ENCODE measurements around the gene S1PR3. TPM values are rescaled to one million over a fixed set of nuclear protein-coding genes. Genes with fewer than 3 reads are reported as not detected.

Gene S1PR3
- total RNA-seq, 2 donors from 2014 or later = 26.8 to 34.7 TPM

DNA sequence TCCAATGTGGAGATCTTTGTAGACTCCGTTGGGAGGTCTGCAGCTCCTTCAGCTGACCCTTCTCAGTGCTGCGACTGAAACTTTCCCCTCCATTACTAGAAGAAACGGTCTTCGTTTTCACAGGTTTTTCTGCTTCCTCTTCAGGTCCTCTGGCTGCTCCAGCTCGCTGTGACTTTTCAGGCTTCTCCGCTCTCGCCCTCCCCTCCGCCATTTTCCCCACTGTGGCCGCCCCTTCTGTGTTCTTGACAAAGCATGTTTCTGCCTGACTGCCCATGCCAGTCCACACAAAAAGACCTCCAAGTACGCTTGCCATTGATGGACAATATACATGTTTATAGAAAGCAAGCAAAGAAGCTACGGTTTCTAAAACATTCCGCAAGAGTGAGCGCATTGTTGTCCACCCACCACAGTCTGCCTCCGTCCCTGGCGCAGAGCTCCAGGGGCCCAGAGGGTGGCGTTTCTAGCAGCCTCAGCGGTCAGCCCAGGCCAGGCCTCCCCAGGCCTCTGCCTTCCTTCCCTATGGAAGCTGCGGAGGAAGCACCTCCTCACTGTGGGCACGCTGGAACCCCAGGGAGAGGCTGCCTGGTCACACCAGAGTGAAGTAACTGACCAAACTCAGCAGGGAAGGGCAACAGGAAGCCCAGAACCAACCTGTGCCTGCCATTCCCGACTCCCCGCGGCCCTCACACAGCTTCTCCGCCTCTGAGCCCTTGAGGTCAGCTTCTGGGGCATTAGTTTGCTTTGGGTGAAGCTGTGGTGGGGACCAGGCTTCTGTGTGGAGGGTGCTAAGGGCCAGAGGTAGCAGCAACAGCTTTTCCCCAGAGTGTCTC lies 19.9 kb upstream of the S1PR3 start:
- no peaks in the 10 kb centered on the region for H3K27me3 ChIP-seq
- H3K36me3 ChIP-seq = no peaks in the 10 kb centered on the region
- H3K9me3 ChIP-seq = no peaks in the 10 kb centered on the region
- no peaks in the 10 kb centered on the region for H3K4me1 ChIP-seq
- peak; percentile 42 for DNase-seq (ENCODE audit: low spot score)
- TF ChIP-seq, protein P1, sequence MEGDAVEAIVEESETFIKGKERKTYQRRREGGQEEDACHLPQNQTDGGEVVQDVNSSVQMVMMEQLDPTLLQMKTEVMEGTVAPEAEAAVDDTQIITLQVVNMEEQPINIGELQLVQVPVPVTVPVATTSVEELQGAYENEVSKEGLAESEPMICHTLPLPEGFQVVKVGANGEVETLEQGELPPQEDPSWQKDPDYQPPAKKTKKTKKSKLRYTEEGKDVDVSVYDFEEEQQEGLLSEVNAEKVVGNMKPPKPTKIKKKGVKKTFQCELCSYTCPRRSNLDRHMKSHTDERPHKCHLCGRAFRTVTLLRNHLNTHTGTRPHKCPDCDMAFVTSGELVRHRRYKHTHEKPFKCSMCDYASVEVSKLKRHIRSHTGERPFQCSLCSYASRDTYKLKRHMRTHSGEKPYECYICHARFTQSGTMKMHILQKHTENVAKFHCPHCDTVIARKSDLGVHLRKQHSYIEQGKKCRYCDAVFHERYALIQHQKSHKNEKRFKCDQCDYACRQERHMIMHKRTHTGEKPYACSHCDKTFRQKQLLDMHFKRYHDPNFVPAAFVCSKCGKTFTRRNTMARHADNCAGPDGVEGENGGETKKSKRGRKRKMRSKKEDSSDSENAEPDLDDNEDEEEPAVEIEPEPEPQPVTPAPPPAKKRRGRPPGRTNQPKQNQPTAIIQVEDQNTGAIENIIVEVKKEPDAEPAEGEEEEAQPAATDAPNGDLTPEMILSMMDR (IDR thresholded peaks at IDR 0.05) = no peak
- no peak overlapping the region for H3K27ac ChIP-seq
- no peak overlapping the region for H3K4me3 ChIP-seq

DNA sequence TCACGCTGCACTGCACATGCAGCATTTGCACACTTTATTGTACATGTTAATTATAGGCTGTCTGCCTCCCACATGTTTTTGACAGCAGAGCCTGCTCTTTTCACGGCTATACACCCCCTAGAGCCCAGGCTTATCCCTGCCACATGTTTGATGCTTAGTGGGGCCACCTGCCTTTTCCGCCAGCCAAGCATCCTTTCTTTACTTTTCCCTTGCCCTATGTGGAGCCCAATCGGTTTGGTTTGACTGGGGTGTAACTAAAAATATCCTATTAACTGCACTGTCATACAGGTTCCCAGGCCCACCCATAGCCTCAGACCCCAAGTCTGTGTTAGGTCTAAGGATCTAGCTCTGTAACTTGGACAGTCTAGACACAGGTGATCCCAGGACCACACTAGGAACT lies 18.9 kb upstream of the S1PR3 start:
- TF ChIP-seq, protein P1 (IDR thresholded peaks at IDR 0.05) = no peak

DNA sequence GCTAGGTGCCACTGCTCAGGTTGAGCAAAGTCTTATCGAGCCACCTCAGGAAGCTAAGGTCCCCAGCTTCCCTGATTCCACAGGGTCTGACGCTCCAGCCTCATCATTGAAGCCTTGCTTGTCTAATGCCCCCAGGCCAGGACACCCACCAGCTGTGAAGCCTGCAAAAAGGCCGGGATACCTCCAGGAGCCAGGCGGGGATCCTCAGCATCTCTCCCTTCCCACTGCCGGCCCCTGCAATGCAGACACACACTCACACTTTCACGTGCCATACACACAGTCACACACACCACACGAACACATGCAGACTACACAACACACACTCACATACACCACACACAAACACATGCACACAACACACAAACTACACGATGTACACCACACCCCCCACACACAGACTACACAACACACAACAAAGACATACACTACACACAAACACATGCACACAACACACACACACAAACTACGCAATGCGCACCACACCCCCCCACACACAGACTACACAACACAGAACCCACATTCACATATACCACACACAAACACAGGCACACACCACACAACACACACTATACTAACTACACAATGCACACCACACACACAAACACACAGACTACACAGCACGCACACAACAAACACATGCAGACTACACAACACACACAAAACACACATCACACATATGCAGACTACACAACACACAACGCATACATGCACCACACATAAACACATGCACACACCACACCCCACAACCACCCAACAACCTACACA lies 17.8 kb upstream of the S1PR3 start:
- Histone ChIP-seq H3K9me3 (no peaks in the 10 kb centered on the region), H3K27ac (no peak overlapping the region), H3K27me3 (no peaks in the 10 kb centered on the region), H3K36me3 (no peaks in the 10 kb centered on the region), H3K4me3 (no peak overlapping the region), H3K4me1 (peaks cover 0 to 11% of the 10 kb centered on the region in 2 donors)
- no peak for DNase-seq (ENCODE audit: low spot score)
- TF ChIP-seq, protein P1 (IDR thresholded peaks at IDR 0.05) = no peak

More for the DNA sequence above, 18.9 kb upstream of the S1PR3 start:
- Histone ChIP-seq H3K27ac (no peak overlapping the region), H3K4me3 (no peak overlapping the region), H3K27me3 (no peaks in the 10 kb centered on the region), H3K4me1 (no peaks in the 10 kb centered on the region), H3K9me3 (no peaks in the 10 kb centered on the region), H3K36me3 (no peaks in the 10 kb centered on the region)
- DNase-seq (ENCODE audit: low spot score) = peak; percentile 43

DNA sequence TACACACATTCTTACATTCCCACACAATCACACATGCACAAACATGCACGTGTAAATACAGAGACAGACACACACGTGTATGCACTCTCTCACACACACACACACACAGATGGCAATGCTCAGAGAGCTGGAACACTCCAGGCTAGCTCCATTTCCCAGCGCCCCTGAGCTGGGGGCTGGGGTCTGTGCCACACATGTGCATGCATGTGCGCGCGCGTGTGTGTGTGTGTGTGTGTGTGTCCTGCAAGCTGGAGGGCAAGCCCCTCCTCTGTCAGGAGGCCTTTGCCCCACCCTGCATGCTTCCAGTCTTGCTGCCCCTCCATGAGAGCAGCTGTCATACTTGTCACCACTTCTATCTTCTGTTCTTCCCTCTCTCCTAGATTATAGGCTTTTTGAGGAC lies 16.6 kb upstream of the S1PR3 start:
- Histone ChIP-seq H3K27me3 (no peaks in the 10 kb centered on the region), H3K4me1 (peaks cover 0 to 19% of the 10 kb centered on the region in 2 donors), H3K9me3 (no peaks in the 10 kb centered on the region), H3K27ac (no peak overlapping the region), H3K36me3 (no peaks in the 10 kb centered on the region), H3K4me3 (no peak overlapping the region)
- no peak for DNase-seq (ENCODE audit: low spot score)
- TF ChIP-seq, protein P1 (IDR thresholded peaks at IDR 0.05) = no peak

DNA sequence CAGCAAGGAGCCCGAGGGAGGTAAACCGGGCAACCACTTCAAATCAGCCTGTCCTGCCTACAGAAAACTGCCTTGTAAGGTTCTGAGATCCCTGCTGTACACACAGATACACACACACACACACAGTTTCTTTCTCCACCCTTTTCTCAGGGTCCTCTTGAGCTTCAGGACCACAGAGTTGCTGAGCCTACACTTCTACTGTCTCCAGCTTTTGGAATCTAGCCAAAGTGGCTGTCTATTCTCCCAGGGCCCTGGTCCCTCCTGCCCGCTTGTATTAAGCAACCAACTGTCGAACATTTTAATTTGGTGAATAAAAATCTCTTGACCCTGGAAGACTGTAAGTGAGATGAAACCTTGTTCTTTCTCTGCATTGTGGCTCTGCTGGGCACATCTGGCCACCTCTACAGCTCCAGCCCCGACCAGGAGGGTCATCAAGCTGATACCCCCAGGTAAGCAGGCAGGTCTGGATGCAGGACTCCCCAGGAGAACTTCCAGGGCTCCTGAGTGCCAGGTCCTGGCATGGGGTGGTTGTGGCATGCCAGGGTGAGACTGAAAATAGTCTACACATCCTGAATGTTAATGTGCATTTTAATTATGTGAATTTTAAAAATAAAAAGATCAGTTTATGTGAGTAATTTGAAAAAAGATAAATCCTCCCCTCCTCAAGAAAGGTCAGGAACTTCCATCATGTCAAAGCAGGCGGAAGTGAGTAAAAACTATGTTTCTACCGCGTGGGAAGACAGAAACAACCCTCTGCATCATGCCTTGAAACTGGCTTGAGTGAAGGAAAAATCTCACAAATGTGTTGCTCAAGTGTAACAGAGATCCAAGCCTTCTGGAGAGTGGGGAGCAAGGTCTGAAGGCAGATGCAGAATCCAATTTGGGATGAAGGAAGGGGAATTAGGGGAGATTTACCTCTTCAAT lies 15.0 kb upstream of the S1PR3 start:
- H3K36me3 ChIP-seq = no peaks in the 10 kb centered on the region
- no peak overlapping the region for H3K27ac ChIP-seq
- H3K4me3 ChIP-seq = no peak overlapping the region
- DNase-seq (ENCODE audit: low spot score) = peak; percentile 34
- H3K9me3 ChIP-seq = no peaks in the 10 kb centered on the region
- peaks cover 0 to 19% of the 10 kb centered on the region in 2 donors for H3K4me1 ChIP-seq
- H3K27me3 ChIP-seq = no peaks in the 10 kb centered on the region
- TF ChIP-seq, protein P1 (IDR thresholded peaks at IDR 0.05) = no peak

Data from right atrium auricular region (tissue), 2 donors.